ENCODE measurements around the gene CDH13.

The CDH13 gene

DNA sequence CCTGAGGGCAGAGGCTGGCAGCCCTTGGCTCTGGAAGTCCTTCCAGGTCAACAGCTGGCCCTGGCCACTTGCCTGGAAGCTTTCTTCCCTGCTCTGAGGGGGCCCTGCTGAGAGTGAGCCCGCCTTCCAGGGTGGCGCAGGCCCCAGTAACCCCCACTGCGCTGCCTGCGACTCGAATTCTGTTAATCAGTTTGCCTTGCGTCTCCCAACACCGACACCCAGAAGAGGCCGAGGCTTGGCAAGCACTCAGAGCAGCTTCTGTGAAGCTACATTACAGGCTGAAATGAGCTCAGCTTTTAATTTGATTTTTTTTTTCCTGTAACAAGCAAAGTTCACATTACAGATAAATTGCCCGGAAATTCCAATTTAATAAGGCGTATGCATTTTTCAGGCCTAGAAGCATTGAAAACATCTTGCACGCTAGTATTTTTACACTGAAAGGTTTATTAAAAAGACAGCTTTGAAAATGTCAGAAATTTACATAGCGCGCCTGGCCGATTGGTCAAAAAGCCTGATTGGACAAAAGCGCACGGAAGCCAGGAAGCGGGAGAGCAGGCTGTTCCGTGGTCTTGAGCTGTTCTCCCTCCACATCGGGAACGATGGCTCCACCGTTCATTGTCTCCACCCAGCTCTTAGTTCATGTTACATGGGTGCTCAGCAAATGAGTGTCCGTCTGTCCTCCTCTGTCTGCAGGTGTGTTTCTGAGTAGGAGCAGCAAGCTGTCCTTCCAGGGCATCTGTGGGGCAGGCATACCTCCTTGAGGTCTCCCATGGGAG, 1115.5 kb downstream of the CDH13 start:
- no peak for DNase-seq

GRCh38 chr16:83743241-83743640, 1116.5 kb downstream of the CDH13 start:
- DNase-seq, result no peak

DNA sequence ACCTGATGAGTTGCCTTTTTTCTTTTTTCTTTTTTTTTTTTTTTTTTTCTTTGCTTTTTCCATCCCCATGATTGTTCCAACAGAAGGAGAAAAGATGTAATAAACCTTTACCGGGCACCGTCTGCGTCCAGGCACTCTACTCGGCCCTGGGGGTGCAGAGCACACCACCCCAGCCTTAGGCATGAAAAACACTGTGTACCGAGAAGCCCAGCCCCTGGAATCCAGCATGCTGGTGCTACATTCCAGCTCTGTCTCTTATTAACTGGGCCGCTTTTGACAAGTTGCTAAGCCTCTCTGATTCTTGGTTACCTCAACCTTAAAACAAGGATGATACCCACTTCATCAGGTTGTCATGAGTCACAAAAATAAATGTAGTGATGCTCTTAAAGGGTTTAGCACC, 1117.0 kb downstream of the CDH13 start:
- no peak for DNase-seq

GRCh38 chr16:83744441-83744981, 1117.7 kb downstream of the CDH13 start:
- DNase-seq, result no peak

DNA sequence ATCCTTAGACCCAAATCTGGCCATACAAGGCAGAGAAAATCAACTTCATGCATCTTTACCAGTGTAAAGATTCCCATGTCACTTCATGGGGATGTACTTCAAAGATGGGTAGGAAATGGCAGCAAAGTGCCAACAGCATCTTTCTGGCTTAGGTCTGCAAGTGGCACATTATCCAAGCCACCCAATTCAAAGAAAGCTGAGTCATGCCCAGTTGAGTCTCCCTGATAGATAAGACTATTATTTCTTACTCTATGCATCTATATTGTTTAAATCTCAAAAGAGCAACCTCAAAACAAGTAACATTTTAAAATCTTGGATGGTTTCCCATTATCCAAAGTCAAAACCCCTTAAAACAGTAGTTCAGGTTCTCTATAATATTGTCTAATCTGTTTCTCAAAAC, 1119.8 kb downstream of the CDH13 start:
- no peak for DNase-seq

GRCh38 chr16:83747936-83748335, 1121.2 kb downstream of the CDH13 start:
- no peak for DNase-seq

DNA sequence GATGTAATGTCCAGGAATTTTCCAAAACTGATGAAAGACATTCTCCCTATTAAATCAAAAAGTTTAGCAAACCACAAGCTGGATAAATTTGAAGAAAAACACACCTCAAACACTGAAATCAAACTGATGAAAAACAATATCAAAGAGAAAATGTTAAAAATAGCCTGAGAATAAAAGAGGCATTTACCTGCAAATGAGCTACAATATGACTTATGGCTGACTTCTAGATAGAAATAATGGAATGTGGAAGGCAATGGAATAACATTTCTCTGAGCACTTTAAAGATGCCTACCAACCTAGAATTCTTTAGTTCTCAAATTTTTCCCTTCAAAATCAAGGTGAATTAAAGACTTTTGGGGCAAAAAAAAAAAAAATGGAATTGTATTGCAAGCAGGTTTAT, 1128.6 kb downstream of the CDH13 start:
- DNase-seq, result no peak

GRCh38 chr16:83762141-83762991, 1135.6 kb downstream of the CDH13 start:
- DNase-seq, result no peak

GRCh38 chr16:83762992-83763358, 1136.2 kb downstream of the CDH13 start:
- DNase-seq, result no peak

- DNase-seq, result no peak
Observed at GRCh38 chr16:83768986-83769385, 1142.2 kb downstream of the CDH13 start.

GRCh38 chr16:83769397-83770008, 1142.7 kb downstream of the CDH13 start:
- no peak for DNase-seq

DNA sequence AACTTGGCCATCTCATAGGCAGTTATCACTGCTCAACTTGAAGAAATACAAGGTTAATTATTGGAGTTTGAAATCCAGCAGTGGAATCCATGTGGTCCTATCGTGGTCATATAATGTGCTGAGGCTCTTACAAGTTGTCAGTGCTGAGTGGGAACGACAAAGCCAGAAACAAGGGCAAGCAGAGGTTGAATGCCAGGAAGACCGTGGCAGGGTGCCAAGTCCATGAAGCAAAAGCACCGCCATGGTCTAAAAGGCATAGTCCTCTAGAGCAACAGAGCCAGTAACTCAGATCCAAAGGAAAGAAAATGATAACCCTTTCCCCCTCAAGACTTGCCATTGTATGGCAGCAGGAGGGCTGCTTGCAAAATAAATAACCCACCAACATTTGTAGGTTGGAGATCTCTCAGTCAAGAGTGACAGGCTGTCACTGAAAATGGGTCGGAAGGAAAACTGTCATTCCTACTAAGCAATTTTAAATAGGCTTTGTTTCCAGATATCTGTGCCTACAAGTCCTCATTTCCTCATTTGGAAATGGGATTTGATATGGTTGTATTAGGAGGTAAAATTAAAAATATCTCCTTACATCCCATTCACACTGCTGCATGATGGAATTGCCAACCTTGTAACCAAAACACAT, 1144.7 kb downstream of the CDH13 start:
- DNase-seq, result no peak

GRCh38 chr16:83772806-83773205, 1146.0 kb downstream of the CDH13 start:
- DNase-seq, result no peak

DNA sequence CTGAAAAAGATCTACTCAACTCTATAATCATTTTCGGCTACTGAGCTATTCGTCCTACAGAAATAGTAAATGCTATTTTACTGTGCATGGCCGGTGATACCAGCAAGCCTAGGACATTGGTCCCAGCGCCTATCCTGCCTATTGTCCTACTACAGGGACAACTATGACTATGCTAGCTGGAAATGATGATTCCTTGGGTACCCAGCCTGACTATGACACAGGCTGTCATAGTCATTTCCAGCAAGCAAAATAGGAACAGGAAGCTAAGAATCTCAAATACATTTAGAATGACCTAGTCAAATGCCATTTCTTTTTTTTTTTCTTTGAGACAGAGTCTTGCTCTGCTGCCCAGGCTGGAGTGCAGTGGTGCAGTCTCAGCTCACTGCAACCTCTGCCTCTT, 1147.3 kb downstream of the CDH13 start:
- no peak for DNase-seq

DNA sequence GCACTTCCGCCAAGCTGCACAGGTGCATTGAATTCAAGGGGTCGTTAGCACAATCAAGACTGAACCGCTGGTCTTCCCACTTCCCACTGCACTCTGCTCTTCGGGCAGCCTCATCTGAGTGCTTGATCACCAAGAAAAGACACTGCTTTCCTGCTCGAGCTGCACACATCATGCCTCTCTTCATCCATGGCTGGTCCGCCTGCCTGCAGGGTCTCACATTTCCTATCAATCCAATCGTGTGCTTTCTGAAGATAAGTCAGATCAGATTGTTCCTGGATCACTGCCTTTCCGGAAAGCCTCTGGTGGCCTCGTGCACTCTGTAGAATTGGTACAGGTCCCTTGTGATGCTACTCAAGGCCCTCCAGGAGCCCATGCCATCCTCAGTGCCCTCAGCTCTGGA, 1150.2 kb downstream of the CDH13 start:
- DNase-seq, result no peak

DNA sequence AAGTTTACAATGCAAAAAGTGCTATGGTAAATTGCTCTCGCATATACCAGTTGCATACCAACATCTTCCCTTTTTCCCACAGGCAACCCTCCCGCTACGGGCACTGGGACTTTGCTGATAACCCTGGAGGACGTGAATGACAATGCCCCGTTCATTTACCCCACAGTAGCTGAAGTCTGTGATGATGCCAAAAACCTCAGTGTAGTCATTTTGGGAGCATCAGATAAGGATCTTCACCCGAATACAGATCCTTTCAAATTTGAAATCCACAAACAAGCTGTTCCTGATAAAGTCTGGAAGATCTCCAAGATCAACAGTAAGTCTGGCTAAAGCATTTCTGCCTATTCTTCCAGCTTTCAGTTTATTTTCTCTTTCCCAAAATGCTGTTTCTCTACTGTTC, 1153.1 kb downstream of the CDH13 start:
- DNase-seq, result no peak

- DNase-seq, result no peak
Observed at GRCh38 chr16:83785455-83785854, 1158.7 kb downstream of the CDH13 start.

DNA sequence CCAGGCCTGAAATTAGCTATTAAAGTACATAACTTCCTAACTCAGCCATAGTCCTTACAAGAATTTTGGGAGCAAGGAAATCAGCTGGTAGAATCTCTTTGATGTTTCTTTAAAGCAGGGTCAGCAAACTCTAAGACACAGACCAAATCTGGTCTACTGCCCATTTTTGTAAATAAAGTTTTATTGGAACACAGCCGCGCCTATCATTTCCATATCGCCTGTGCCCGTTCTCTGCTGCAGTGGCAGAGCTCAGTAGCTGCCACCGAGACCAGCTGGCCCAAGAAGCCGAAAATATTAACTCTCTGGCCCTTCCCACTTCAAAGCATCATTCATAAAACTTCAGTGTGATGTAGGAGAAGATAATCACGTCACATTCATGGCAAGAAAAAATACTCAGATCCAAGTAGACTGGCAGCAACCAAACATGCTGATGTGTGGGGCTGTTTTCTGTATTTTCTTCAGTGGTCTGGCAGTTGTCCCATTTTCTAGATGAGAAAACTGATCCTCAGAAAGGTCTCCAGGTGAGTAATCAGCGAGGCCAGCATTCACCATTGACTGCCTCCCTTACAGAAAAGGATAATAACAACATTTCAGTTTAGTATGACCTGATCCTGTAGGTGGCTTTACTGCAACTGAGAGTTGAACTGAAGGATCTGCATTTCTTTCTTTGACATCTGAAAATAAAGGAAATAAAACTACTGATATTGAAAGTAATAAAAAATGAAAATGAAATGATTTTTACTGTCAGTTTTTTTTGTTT, 1163.1 kb downstream of the CDH13 start:
- no peak for DNase-seq

DNA sequence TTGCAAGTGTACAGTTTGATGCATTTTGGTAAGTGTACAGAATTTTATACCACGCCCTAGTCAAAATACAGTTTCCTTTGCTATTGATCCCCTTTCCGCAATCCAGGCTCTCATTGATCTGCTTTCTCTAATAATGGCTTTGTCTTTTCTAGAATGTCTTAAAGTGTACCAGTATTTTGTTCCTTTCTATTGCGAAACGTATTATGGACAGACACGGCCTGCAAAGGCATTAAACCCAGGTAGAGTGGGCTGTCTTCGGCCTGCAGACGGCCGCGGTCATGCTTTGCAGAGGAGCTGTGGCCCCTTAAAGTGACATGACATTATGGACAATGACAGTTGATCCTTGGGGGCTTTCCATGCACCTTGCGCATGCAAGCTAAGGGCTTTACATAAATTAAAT, 1165.1 kb downstream of the CDH13 start:
- no peak for DNase-seq

DNA sequence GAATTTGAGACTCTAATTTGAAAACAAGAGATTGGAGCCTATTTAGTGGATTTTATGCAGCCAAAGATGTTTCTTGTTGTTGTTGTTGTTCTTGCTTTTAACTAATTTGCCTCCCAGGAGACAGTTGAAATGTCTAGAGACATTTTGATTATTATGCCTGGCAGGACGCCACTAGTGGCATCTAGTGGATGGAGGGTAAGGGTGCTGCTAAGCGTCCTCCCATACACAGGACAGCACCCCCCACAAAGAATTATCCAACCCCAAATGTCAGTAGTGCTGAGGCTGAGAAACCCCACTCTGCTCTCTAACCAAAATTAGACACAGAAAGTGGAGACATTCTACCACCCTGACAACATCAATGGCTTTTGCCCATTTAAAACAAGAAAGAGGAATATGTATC, 1165.6 kb downstream of the CDH13 start:
- no peak for DNase-seq

DNA sequence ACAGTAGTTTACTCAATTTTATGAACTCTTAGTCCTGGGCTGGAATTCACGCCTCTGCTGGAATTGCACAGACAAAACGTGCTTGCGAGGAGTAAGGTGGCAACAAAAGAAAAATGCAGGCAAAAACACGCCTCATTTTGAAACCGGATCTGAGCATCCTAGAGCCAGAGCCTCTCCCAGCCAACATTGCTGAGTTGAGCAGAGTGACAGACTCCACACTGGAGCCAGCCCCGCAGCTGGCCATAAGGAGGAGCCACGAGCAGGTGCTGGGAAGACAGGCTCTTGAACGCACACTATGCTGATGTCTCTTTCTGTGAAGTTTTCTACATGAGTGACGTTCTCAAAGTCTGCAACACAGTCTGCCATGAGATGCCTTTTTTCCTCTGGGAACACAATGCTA, 1166.4 kb downstream of the CDH13 start:
- no peak for DNase-seq

DNA sequence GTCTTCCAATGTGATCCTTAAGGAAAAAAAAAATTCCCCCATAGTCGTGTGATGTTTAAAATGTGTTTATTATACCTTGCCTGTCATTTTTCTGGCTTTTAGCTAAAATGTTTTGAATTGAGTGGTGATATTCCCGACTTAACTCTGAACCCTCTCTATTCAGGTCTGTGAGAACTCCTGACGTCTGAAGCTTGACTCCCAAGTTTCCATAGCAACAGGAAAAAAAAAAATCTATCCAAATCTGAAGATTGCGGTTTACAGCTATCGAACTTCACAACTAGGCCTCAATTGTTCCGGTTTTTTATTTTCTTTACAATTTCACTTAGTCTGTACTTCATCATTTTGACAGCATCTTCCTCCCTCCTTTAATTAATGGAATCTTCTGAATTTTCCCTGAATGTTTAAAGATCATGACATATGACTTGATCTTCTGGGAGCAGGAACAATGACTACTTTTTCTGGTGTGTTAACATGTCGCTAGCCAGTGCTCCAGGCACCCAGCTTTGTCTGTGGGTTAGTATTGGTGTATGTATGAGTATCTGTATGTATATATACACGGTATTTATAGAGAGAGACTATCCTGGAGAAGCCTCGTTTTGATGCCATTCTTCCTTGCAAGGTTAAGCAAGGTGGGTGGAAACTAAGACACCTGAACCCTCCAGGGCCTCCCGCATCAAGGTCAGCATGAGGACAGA, 1168.2 kb downstream of the CDH13 start:
- no peak for DNase-seq
